HG02852 (cell line): ENCODE results near the gene ELP4.
"Not testable (repeated sequence)": the region's sequence is repeated elsewhere in the genome, so short reads cannot be mapped to it uniquely, and the experiment has no call there.

ENCODE experiments used
- ATAC-seq: cut with Tn5 transposase; IDR thresholded peaks from one replicate; pipeline ENCODE4 v1.9.1; 2021; ENCODE audit warnings: mild to moderate bottlenecking, moderate library complexity; ENCODE audit not compliant: unreplicated experiment

ELP4 gene, protein sequence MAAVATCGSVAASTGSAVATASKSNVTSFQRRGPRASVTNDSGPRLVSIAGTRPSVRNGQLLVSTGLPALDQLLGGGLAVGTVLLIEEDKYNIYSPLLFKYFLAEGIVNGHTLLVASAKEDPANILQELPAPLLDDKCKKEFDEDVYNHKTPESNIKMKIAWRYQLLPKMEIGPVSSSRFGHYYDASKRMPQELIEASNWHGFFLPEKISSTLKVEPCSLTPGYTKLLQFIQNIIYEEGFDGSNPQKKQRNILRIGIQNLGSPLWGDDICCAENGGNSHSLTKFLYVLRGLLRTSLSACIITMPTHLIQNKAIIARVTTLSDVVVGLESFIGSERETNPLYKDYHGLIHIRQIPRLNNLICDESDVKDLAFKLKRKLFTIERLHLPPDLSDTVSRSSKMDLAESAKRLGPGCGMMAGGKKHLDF

DNA sequence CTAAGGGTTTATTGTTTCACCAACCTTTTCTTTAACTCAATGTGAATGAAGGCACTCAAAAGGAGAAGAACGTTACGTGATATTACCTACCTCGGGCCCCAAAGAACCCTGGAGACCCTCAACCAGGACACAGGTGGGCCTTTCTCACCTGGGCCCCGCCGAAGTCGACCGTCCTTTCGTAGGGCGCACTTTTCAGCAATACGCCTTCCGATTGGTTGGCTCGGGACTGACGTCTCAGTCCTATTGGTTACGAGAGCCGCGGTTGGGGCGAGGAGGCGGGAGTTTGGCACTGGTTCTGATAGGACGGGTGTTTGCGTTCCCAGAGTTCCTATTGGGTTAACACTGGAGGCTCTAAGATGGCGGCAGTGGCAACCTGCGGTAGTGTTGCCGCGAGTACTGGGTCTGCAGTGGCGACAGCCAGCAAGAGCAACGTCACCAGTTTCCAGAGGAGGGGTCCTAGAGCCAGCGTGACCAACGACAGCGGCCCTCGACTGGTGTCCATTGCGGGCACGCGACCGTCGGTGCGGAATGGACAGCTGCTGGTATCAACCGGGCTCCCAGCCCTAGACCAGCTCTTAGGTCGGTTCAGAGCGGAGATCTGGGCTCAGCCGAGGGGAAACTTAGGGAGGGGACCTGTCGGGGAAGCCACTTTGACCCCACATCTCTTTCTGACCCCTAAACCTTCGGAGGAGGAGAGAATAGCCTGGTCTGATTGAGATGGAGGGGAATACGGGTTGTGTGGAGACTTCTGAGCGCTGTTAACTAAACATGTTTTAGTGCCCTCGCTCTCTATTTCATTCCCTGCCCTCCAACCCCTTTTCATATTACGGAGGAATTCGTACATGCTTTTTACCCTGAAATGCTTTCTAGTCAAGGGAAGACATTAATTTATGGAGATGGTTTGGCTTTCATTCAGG, at the start of gene ELP4, which contains the start of gene IMMP1L:
Gene ELP4, plus strand, starts transcription at position 339 of the 917 bp plus-strand sequence. Its CDS starts 18 bp downstream, at position 357.
Gene IMMP1L, minus strand, starts transcription at position 194 of the 917 bp plus-strand sequence. CDS start 46,346 bp downstream, outside the sequence.
- ATAC-seq, result peak; percentile 100

DNA sequence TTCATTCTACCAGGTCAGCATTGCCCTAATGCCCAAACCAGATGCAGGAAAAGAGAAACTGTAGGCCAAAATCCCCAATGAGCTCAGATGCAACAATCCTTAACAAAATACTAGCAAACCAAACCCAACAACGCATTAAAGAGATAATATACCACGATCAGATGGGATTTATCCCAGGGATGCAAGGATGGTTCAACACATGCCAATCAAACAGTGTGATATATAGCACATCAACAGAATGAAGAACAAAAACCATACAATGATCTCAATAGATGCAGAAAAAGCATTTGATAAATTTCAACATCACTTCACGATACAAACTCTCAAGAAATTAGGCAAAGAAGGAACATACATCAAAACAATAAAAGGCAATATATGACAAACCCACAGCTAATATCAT, 45.1 kb upstream of the ELP4 start:
- no peak for ATAC-seq

GRCh38 chr11:31474083-31474482, 35.5 kb upstream of the ELP4 start:
- no peak for ATAC-seq

GRCh38 chr11:31477528-31478222, 31.9 kb upstream of the ELP4 start:
- ATAC-seq, result no peak

- no peak for ATAC-seq
Measured at GRCh38 chr11:31478223-31478590, 31.4 kb upstream of the ELP4 start.

GRCh38 chr11:31479066-31479465, 30.5 kb upstream of the ELP4 start:
- ATAC-seq, result no peak

DNA sequence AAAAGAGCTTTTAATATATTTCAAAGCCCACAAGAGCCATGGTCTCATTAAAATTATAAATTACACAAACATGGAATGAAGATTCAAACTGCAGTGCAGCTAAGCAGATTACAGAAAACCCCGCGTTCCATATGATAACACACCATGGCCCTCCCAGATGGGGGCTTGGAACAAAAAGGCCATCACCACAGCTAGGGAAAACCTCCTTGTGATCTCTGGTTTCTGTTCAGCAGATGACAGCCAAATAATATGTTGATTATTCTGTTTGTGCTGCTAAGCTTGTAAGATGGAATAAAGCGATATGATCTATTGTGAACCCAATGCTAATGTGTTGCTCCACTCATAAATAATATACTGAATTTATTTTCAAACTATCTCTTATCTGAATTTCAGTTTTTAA, 28.6 kb upstream of the ELP4 start:
- ATAC-seq, result no peak

DNA sequence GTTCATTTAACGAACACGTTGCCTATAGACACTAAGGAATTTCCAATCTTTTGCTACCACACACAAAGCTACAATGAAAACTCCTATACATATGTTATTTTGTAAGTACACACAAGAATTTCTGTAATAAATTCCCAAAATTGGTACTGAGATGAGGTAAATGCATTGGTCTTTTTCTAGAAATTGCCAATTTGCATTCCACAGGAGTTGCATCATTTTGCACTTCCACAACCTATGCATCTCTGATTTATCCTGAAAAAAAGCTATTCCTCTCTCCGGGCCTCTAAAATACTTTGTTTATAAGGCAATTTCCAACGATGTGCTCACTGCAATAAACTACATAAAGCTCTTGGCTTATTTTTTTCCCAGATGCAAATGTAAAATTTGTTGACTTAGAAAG, 25.1 kb upstream of the ELP4 start:
- ATAC-seq, result no peak

- no peak for ATAC-seq
Measured at GRCh38 chr11:31487848-31488247, 21.7 kb upstream of the ELP4 start.

DNA sequence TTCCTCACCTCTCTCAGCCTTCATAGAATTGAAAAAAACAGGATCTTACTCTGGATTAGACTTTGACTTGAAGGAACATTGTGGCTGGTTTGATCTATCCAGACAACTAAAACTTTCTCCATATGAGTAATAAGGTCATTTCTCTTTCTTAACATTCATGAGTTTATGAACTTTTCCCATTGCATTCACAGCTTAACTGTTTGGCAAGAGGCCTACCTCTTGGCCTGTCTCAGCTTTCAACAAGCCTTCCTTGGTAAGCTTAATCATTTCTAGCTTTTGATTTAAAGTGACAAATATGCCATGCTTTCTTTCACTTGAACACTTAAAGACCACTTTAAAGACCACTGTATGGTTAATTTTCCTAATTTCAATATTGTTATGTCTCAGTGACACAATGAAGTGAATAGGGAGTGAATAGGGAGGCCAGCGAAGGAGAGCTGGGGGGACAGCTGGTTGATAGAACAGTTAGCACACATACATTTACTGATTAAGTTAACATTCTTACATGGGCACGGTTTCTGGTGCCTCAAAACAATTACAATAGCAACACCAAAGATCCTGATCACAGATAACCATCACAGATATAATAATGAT, 17.1 kb upstream of the ELP4 start:
- no peak for ATAC-seq

DNA sequence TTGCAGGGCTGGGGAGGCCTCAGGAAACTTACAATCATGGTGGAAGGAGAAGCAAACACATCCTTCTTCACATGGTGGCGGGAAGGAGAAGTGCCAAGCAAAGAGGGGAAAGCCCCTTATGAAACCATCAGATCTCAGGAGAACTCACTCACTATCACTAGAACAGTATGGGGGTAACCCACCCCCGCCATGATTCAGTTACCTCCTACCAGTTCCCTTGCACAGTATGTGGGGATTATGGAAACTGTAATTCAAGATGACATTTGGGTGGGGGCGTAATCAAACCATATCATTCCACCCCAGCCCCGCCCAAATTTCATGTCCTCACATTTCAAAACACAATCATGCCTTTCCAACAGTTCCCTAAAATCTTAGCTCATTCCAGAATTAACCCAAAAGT, 16.3 kb upstream of the ELP4 start:
- ATAC-seq, result no peak

GRCh38 chr11:31493762-31494161, 15.8 kb upstream of the ELP4 start:
- ATAC-seq, result not testable (repeated sequence)

- ATAC-seq, result no peak
Measured at GRCh38 chr11:31499576-31500178, 9.9 kb upstream of the ELP4 start.

GRCh38 chr11:31500560-31500959, 9.0 kb upstream of the ELP4 start:
- ATAC-seq, result no peak

DNA sequence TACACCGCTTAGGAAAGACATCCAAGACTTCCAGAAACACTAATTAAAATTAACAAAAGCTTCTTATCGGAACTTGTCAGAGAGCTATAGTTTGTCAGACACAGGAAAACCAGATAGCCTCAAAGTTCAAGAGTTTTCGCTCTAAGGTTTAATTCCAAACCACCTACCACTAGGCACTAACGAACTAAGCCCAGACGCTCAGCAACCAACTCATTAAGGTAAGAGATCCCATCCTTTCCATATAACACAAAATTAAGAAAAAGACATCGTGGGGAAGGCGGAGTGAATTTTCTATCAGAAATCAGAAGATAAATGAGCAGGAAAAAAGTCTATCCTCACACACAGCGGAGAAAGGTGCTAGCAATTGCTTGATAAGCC, 527 bp upstream of the ELP4 start:
- peak; percentile 16 for ATAC-seq

GRCh38 chr11:31512117-31512516, 2.5 kb downstream of the ELP4 start:
- ATAC-seq, result no peak

GRCh38 chr11:31521497-31522150, 12.1 kb downstream of the ELP4 start:
- no peak for ATAC-seq

- no peak for ATAC-seq
Measured at GRCh38 chr11:31529189-31529588, 19.6 kb downstream of the ELP4 start.

DNA sequence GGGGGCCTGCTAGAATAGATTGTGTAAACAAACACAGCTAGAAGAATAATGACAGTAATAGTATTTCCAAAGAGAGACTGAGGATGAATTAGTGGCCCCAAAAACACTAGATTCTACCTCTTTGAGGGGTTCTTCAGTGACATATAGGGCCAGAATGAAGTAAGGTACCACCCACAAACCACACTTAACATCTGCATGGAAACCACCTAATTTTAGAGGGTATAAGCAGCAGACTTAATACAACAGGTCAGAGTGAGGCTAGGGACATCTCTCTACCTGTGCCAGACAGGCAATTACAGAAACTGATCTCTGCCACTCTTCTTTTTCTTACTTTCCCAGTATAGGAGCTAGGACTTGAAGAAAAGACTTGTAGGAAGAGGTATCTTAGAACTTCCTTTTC, 20.1 kb downstream of the ELP4 start:
- peak; percentile 69 for ATAC-seq

DNA sequence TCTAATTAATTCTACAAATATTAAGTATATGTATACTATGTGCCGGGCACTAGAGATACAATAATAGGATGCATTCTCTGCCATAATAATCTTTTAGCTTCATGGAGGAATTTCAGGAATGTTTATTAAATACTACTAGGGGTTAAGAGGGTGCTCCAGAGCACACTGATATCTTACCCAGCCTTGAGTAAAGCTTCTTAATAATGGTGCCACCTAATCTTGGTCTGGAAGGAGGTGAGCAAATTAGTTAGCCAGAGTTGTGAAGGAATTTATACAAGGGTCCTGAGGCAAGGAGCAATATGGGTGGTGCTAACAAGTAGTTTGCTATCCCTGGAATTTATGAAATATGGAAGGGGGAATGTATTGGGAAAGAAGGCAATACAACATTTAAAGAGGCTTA, 21.7 kb downstream of the ELP4 start:
- no peak for ATAC-seq
